ENCODE data around the gene LRRK1.
A peak's percentile ranks its signal among the peaks of the same experiment; 100 is the strongest.

The LRRK1 gene

GRCh38 chr15:101099183-101099582, 180.0 kb downstream of the LRRK1 start:
- TF ChIP-seq, protein P1, sequence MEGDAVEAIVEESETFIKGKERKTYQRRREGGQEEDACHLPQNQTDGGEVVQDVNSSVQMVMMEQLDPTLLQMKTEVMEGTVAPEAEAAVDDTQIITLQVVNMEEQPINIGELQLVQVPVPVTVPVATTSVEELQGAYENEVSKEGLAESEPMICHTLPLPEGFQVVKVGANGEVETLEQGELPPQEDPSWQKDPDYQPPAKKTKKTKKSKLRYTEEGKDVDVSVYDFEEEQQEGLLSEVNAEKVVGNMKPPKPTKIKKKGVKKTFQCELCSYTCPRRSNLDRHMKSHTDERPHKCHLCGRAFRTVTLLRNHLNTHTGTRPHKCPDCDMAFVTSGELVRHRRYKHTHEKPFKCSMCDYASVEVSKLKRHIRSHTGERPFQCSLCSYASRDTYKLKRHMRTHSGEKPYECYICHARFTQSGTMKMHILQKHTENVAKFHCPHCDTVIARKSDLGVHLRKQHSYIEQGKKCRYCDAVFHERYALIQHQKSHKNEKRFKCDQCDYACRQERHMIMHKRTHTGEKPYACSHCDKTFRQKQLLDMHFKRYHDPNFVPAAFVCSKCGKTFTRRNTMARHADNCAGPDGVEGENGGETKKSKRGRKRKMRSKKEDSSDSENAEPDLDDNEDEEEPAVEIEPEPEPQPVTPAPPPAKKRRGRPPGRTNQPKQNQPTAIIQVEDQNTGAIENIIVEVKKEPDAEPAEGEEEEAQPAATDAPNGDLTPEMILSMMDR (IDR thresholded peaks at IDR 0.05; ENCODE audit: low read depth, low read length, missing control alignments), result peak; percentile 26

DNA sequence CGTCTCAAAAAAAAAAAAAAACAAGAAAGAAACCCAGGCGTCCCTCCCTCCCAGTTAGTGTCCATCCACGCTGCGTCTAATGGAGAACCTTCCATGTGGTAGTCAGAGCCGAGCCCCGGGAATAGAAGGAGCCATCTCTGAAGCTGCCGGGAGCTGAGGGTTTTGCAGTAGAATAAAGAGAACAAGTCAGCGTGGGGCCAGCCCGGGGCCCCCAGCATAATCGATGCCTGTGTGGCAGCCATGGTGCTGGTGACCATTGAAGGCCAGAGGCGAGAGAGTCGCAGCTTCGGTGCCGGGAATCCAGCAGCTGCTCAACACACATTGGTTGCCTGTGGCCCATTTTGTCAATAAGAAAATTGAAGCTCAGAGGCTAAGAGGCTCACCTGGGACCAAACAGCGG, 181.0 kb downstream of the LRRK1 start:
- H3K4me3 ChIP-seq (ENCODE audit: low read depth, low read length), result no peak overlapping the region
- TF ChIP-seq, protein P1 (IDR thresholded peaks at IDR 0.05; ENCODE audit: low read depth, low read length, missing control alignments), result no peak
- no peak for DNase-seq (ENCODE audit: low read depth)

More at GRCh38 chr15:101099183-101099582, 180.0 kb downstream of the LRRK1 start:
- DNase-seq (ENCODE audit: low read depth), result no peak
- H3K4me3 ChIP-seq (ENCODE audit: low read depth, low read length), result no peak overlapping the region

GRCh38 chr15:101100593-101101442, 181.7 kb downstream of the LRRK1 start:
- H3K4me3 ChIP-seq (ENCODE audit: low read depth, low read length), result no peak overlapping the region
- TF ChIP-seq, protein P1 (IDR thresholded peaks at IDR 0.05; ENCODE audit: low read depth, low read length, missing control alignments), result no peak
- DNase-seq (ENCODE audit: low read depth), result no peak

- DNase-seq (ENCODE audit: low read depth), result no peak
- no peak overlapping the region for H3K4me3 ChIP-seq (ENCODE audit: low read depth, low read length)
- TF ChIP-seq, protein P1 (IDR thresholded peaks at IDR 0.05; ENCODE audit: low read depth, low read length, missing control alignments), result no peak
Measured at GRCh38 chr15:101101676-101102075, 182.5 kb downstream of the LRRK1 start.

GRCh38 chr15:101102746-101103145, 183.6 kb downstream of the LRRK1 start:
- DNase-seq (ENCODE audit: low read depth), result no peak
- no peak overlapping the region for H3K4me3 ChIP-seq (ENCODE audit: low read depth, low read length)
- TF ChIP-seq, protein P1 (IDR thresholded peaks at IDR 0.05; ENCODE audit: low read depth, low read length, missing control alignments), result no peak

GRCh38 chr15:101103598-101103997, 184.4 kb downstream of the LRRK1 start:
- TF ChIP-seq, protein P1 (IDR thresholded peaks at IDR 0.05; ENCODE audit: low read depth, low read length, missing control alignments), result no peak
- DNase-seq (ENCODE audit: low read depth), result no peak
- H3K4me3 ChIP-seq (ENCODE audit: low read depth, low read length), result no peak overlapping the region

- DNase-seq (ENCODE audit: low read depth), result no peak
- TF ChIP-seq, protein P1 (IDR thresholded peaks at IDR 0.05; ENCODE audit: low read depth, low read length, missing control alignments), result no peak
- H3K4me3 ChIP-seq (ENCODE audit: low read depth, low read length), result no peak overlapping the region
Measured at GRCh38 chr15:101104141-101104540, 185.0 kb downstream of the LRRK1 start.

Measured in GM12864 (cell line).